Progenitor cell of endocrine pancreas (in vitro differentiated cells): Measurements from ENCODE around the gene PJA1. TPM values are rescaled to one million over a fixed set of nuclear protein-coding genes. Genes with fewer than 3 reads are reported as not detected.

Experiments
- DNase-seq: peaks from one replicate; pipeline ENCODE4 v3.0.0; 2021; ENCODE audit warnings: low spot score; ENCODE audit not compliant: unreplicated experiment
- H3K27ac Mint-ChIP-seq: 2 replicates; pipeline ENCODE4 v1.8.0; 2021; ENCODE audit warnings: mild to moderate bottlenecking, moderate library complexity, mixed read lengths
- H3K27me3 Mint-ChIP-seq: 2 replicates; pipeline ENCODE4 v1.8.0; 2021; ENCODE audit warnings: mixed read lengths
- H3K36me3 Mint-ChIP-seq: 2 replicates; pipeline ENCODE4 v1.8.0; 2022; ENCODE audit warnings: mixed read lengths; ENCODE audit not compliant: insufficient read depth
- H3K4me1 Mint-ChIP-seq: 2 replicates; pipeline ENCODE4 v1.8.0; 2021; ENCODE audit warnings: low read depth, mixed read lengths
- H3K4me3 Mint-ChIP-seq: 2 replicates; pipeline ENCODE4 v1.8.0; 2021; ENCODE audit warnings: low read depth, mild to moderate bottlenecking, moderate library complexity, mixed read lengths
- H3K9me3 Mint-ChIP-seq: 2 replicates; pipeline ENCODE4 v1.8.0; 2021; ENCODE audit warnings: low read depth, mixed read lengths
- total RNA-seq: library from RNA; stranded (reverse); gene quantifications from 2 replicates; pipeline ENCODE4 v1.2.1, GENCODE V29; 2021
- TF ChIP-seq, protein P1 (sequence below): fragments of 200-600 bp; sonication (generic); IDR thresholded peaks from one replicate; pipeline ENCODE4 v1.5.0; 2021; ENCODE audit warnings: antibody characterized with exemption, mild to moderate bottlenecking; ENCODE audit not compliant: unreplicated experiment

PJA1 gene
- total RNA-seq, 1 donor from 2014 or later, result 35.7 TPM

DNA sequence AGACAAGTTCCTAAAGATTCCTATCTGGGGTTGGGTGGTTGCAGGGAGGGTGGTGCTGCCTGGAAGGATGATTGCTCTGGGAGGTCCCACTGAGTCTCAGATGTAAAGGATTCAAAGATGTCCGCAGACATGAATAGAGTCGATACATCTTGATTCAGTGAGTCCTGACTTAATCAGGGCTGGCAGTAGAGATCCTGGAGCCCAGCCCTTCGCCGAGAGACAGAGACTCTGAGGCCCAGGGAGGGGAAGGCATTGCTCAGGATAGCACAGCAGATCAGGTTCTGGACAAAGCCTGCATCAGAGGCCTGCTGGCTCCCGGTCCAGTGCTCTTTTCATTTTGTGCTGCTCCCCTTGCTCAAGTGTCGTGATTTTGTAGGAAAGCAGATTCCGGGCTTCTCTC is 21.7 kb downstream of the PJA1 start:
- Mint-ChIP-seq H3K27ac (no peak overlapping the region), H3K4me3 (no peak overlapping the region), H3K36me3 (no peaks in the 10 kb centered on the region), H3K9me3 (peaks cover 4% of the 10 kb centered on the region), H3K4me1 (peaks cover 22% of the 10 kb centered on the region), H3K27me3 (no peaks in the 10 kb centered on the region)
- no peak for DNase-seq
- TF ChIP-seq, protein P1, sequence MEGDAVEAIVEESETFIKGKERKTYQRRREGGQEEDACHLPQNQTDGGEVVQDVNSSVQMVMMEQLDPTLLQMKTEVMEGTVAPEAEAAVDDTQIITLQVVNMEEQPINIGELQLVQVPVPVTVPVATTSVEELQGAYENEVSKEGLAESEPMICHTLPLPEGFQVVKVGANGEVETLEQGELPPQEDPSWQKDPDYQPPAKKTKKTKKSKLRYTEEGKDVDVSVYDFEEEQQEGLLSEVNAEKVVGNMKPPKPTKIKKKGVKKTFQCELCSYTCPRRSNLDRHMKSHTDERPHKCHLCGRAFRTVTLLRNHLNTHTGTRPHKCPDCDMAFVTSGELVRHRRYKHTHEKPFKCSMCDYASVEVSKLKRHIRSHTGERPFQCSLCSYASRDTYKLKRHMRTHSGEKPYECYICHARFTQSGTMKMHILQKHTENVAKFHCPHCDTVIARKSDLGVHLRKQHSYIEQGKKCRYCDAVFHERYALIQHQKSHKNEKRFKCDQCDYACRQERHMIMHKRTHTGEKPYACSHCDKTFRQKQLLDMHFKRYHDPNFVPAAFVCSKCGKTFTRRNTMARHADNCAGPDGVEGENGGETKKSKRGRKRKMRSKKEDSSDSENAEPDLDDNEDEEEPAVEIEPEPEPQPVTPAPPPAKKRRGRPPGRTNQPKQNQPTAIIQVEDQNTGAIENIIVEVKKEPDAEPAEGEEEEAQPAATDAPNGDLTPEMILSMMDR, result no peak

DNA sequence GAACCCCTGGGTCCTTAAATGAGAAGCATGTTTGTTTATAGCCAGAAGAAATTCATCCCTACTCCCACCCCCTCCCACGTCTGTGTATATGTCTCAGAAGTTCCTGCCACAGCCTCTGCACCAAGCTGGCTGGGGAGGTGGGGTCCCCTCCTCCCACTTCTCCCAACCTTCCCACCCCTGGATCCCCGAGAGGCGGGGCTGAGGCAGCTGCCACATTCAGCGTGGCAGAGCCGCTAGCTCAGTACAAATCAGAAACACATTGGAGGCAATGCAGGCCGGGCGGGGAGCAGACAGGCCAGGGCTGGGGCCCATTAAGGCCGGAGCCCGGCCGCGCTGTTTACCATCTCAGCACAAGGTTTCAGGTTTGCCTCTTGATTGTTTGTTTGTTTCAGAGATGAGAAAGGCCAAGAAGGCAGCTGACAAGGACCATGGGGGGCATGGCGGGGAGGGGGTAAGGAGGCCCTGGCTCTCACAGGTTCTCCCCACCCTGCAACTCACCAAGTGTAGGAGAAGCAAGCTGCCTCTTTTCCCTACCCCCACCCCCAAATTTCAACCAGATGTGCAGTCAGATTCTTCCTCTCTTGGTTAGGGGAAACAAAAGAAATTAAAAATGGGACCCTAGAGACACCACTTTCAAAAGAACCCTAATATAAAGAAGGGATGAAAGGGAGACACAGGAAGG is 22.3 kb downstream of the PJA1 start:
- H3K36me3 Mint-ChIP-seq, result no peaks in the 10 kb centered on the region
- no peak for DNase-seq
- no peak overlapping the region for H3K4me3 Mint-ChIP-seq
- TF ChIP-seq, protein P1, result no peak
- no peaks in the 10 kb centered on the region for H3K27me3 Mint-ChIP-seq
- H3K27ac Mint-ChIP-seq, result no peak overlapping the region
- peaks cover 22% of the 10 kb centered on the region for H3K4me1 Mint-ChIP-seq
- H3K9me3 Mint-ChIP-seq, result no peaks in the 10 kb centered on the region

DNA sequence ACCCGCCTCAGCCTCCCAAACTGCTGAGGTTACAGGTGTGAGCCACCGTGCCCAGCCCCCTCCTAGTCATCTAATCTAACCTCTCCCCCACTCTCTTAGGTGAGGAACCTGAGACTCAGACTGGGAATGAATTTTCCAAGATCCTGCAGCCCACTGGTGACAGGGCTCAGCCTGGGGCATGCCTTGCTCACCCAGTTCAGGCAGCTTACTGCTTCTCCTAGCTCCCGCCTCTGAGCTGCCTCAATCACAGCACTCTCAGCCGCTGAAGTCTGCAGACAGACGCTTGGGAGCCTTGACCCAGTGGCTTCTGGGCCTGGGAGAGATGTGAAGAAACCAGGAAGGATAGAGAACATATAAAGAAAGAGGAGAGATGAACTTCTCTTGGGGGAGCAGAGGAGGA is 24.4 kb downstream of the PJA1 start:
- no peaks in the 10 kb centered on the region for H3K36me3 Mint-ChIP-seq
- TF ChIP-seq, protein P1, result no peak
- no peaks in the 10 kb centered on the region for H3K9me3 Mint-ChIP-seq
- no peaks in the 10 kb centered on the region for H3K27me3 Mint-ChIP-seq
- H3K4me3 Mint-ChIP-seq, result no peak overlapping the region
- peaks cover 25% of the 10 kb centered on the region for H3K4me1 Mint-ChIP-seq
- H3K27ac Mint-ChIP-seq, result no peak overlapping the region
- no peak for DNase-seq

DNA sequence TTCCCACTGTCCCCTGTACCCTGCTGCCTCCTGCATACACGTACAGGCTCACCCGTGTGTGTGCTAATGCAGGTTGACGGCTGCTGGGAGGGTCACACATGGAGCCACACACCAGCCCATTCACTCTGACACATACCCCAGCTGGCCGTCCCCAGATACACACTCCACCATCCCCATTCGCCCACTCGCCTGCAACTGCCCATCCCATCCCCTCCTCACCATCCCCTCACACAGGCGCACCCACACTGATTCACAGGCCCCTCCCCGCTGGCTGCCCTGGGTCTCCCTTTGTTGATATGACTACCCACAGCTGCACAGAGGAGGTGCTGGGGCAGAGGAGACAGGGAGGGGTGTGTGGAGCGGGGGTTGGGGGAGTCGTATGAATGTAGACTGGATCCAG is 25.7 kb downstream of the PJA1 start:
- Mint-ChIP-seq H3K4me3 (no peak overlapping the region), H3K4me1 (peaks cover 19% of the 10 kb centered on the region), H3K9me3 (no peaks in the 10 kb centered on the region), H3K27ac (no peak overlapping the region), H3K27me3 (no peaks in the 10 kb centered on the region), H3K36me3 (no peaks in the 10 kb centered on the region)
- DNase-seq, result no peak
- TF ChIP-seq, protein P1, result no peak

DNA sequence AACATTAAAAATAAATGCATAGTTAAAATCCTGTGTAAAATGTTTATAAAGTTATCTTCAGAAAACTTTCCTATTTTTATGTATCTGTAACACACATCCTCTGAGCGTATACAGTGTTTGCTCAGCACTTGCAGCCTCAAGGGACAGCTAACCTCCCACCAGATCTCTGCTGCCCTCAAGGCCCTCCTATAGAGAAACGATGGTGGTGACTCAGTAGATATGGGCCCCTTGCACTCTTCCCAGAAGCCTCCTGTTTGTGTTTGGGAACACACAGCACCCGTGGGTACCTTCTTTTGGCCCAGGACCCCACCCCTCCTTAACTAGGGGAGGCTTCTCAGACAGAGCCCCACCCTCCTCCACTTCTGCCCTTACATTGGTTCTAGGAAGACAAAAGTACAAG is 26.7 kb downstream of the PJA1 start:
- TF ChIP-seq, protein P1, result no peak
- Mint-ChIP-seq H3K27ac (no peak overlapping the region), H3K9me3 (no peaks in the 10 kb centered on the region), H3K27me3 (no peaks in the 10 kb centered on the region), H3K4me1 (peaks cover 12% of the 10 kb centered on the region), H3K36me3 (no peaks in the 10 kb centered on the region), H3K4me3 (no peak overlapping the region)
- DNase-seq, result no peak
